Smooth muscle cell (in vitro differentiated cells): Measurements from ENCODE around the gene PMM2. TPM values are rescaled to one million over a fixed set of nuclear protein-coding genes. Genes with fewer than 3 reads are reported as not detected.

ENCODE experiments used
- DNase-seq: peaks from one replicate; lab custom pipeline; 2025; ENCODE audit not compliant: unreplicated experiment; lab: John Stamatoyannopoulos, UW
- H2AFZ ChIP-seq: fragments of 200-600 bp; sonication (generic); 2 replicates; pipeline ENCODE4 v1.6.0; 2016; ENCODE audit warnings: antibody characterized with exemption, low read depth, mild to moderate bottlenecking
- H3F3A ChIP-seq: fragments of 200-600 bp; sonication (generic); 2 replicates; pipeline ENCODE4 v1.6.0; 2017; ENCODE audit warnings: antibody characterized with exemption, low read depth
- H3K27ac ChIP-seq: fragments of 200-600 bp; sonication (generic); 2 replicates; pipeline ENCODE4 v1.5.1; 2016; ENCODE audit warnings: low read depth, mild to moderate bottlenecking
- H3K27me3 ChIP-seq: fragments of 200-600 bp; sonication (generic); 2 replicates; pipeline ENCODE4 v1.6.1; 2016; ENCODE audit warnings: low read depth, mild to moderate bottlenecking
- H3K36me3 ChIP-seq: fragments of 200-600 bp; sonication (generic); 2 replicates; pipeline ENCODE4 v1.5.1; 2016; ENCODE audit warnings: low read depth
- H3K4me1 ChIP-seq: fragments of 200-600 bp; sonication (generic); 2 replicates; pipeline ENCODE4 v1.5.1; 2016; ENCODE audit warnings: low read depth
- H3K4me2 ChIP-seq: fragments of 200-600 bp; sonication (generic); 2 replicates; pipeline ENCODE4 v1.6.0; 2016; ENCODE audit warnings: mild to moderate bottlenecking
- H3K4me3 ChIP-seq: fragments of 200-600 bp; sonication (generic); 2 replicates; pipeline ENCODE4 v1.5.1; 2016; ENCODE audit warnings: mild to moderate bottlenecking
- H3K79me2 ChIP-seq: fragments of 200-600 bp; sonication (generic); 2 replicates; pipeline ENCODE4 v1.6.0; 2016; ENCODE audit warnings: low read depth, mild to moderate bottlenecking
- H3K9ac ChIP-seq: fragments of 200-600 bp; sonication (generic); 2 replicates; pipeline ENCODE4 v1.6.0; 2016; ENCODE audit warnings: low read depth
- H3K9me3 ChIP-seq: fragments of 200-600 bp; sonication (generic); replicated peaks from 2 replicates; pipeline ENCODE4 v1.5.1; 2016; ENCODE audit warnings: low read depth
- H4K20me1 ChIP-seq: fragments of 200-600 bp; sonication (generic); 2 replicates; pipeline ENCODE4 v1.6.0; 2016; ENCODE audit warnings: low read depth
- WGBS: methylation state at CpG from one replicate; pipeline ENCODE4 v1.1.7; 2016; ENCODE audit warnings: low lambda C conversion rate; 5-methylcytosine and 5-hydroxymethylcytosine counted together
- polyA plus RNA-seq: library from polyadenylated mRNA; unstranded; fragments of >200 nt; fragmentation: Nextera tagmentation; extraction: Ambion mirVana; gene quantifications from 2 replicates; pipeline ENCODE4 v1.2.1, GENCODE V29; 2016
- total RNA-seq: library from RNA; depleted of rRNA; stranded (reverse); fragments of >200 nt; gene quantifications from 2 replicates; pipeline ENCODE4 v1.2.3, GENCODE V29; 2014
- TF ChIP-seq, protein P1 (sequence below): fragments of 200-600 bp; sonication (generic); IDR thresholded peaks from 2 replicates; pipeline ENCODE4 v1.5.1; 2017; ENCODE audit warnings: borderline replicate concordance, mild to moderate bottlenecking, antibody characterized with exemption; ENCODE audit not compliant: insufficient read depth, poor library complexity, severe bottlenecking

The PMM2 gene
- total and polyA plus RNA-seq, 2 experiments from 2014 or later: 31.4 to 33.5 TPM

DNA sequence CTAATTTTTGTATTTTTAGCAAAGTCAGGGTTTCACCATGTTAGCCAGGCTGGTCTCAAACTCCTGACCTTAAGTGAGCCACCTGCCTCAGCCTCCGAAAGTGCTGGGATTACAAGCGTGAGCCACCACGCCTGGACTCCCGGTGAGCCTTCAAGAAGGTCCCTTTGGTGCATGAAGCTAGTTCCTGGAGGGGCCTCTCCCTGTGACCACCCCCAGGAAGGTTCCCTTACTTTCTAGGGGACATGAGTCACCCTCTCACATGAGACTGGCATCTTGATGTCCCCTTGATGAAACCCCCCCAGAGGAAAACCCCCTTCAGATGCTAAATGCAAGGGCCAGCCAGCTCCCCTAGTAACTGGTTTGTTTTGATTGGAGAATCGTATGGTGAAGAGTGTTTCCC, 58.3 kb downstream of the PMM2 start:
- Histone ChIP-seq H3K27me3 (no peaks in the 10 kb centered on the region), H3K36me3 (peaks cover 4% of the 10 kb centered on the region), H3K79me2 (peaks cover 12% of the 10 kb centered on the region), H4K20me1 (peaks cover 95% of the 10 kb centered on the region), H3K9me3 (no peaks in the 10 kb centered on the region), H3K27ac (no peak overlapping the region), H3K4me3 (no peak overlapping the region), H3K4me1 (no peaks in the 10 kb centered on the region), H3K9ac (no peak overlapping the region), H3K4me2 (no peak overlapping the region), H3F3A (peaks cover 27% of the 10 kb centered on the region), H2AFZ (no peak overlapping the region)
- WGBS: 77% methylated on average over 5 of the region's 5 CpGs
- TF ChIP-seq, protein P1, sequence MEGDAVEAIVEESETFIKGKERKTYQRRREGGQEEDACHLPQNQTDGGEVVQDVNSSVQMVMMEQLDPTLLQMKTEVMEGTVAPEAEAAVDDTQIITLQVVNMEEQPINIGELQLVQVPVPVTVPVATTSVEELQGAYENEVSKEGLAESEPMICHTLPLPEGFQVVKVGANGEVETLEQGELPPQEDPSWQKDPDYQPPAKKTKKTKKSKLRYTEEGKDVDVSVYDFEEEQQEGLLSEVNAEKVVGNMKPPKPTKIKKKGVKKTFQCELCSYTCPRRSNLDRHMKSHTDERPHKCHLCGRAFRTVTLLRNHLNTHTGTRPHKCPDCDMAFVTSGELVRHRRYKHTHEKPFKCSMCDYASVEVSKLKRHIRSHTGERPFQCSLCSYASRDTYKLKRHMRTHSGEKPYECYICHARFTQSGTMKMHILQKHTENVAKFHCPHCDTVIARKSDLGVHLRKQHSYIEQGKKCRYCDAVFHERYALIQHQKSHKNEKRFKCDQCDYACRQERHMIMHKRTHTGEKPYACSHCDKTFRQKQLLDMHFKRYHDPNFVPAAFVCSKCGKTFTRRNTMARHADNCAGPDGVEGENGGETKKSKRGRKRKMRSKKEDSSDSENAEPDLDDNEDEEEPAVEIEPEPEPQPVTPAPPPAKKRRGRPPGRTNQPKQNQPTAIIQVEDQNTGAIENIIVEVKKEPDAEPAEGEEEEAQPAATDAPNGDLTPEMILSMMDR: no peak
- no peak for DNase-seq

DNA sequence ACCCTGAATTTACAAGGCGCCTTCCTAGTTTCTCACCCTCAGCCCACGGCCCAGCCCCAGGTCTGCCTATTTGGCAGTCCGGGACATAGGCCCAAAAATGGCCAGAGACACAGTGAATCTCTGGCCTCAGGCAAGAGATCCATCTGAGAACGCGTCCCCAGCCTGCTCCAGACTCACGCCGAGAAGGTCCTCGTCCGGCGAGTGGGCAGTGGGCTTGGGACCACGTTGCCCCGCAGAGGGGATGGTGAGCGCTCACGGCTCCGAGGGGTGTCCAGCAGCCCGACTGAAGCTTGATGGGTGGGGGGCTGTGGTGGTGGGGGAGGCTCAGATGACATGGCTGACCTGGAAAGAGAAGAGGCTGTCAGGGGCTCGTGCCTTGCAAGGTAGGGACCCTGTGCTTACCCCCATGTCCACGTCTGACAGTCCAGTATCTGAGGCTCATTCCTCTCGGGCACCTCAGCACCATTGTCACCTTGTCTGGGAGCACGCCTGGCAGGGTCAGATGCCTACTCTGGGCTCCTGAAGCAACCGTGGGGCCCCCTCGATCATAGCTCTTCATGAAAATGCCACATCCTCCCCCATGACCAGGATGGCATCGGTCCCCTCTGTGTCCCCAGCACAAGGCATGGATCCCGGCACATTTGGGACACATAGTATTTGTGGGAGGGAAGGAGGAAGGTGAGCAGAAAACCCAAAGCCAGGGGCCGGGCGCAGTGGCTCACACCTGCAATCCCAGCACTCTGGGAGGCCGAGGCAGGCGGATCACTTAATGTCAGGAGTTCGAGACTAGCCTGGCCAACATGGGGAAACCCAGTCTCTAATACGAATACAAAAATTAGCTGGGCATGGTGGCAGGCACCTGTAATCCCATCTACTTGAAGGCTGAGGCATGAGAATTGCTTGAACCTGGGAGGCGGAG, 61.6 kb downstream of the PMM2 start:
- Histone ChIP-seq H2AFZ (no peak overlapping the region), H3K9ac (no peak overlapping the region), H4K20me1 (peaks cover 96% of the 10 kb centered on the region), H3K4me3 (no peak overlapping the region), H3K4me2 (no peak overlapping the region), H3K27me3 (no peaks in the 10 kb centered on the region), H3F3A (peaks cover 25% of the 10 kb centered on the region), H3K36me3 (peaks cover 4% of the 10 kb centered on the region), H3K9me3 (no peaks in the 10 kb centered on the region), H3K4me1 (peaks cover 5% of the 10 kb centered on the region), H3K79me2 (peaks cover 39% of the 10 kb centered on the region), H3K27ac (no peak overlapping the region)
- WGBS: 96% methylated on average over 30 of the region's 31 CpGs
- DNase-seq: no peak
- TF ChIP-seq, protein P1: no peak

DNA sequence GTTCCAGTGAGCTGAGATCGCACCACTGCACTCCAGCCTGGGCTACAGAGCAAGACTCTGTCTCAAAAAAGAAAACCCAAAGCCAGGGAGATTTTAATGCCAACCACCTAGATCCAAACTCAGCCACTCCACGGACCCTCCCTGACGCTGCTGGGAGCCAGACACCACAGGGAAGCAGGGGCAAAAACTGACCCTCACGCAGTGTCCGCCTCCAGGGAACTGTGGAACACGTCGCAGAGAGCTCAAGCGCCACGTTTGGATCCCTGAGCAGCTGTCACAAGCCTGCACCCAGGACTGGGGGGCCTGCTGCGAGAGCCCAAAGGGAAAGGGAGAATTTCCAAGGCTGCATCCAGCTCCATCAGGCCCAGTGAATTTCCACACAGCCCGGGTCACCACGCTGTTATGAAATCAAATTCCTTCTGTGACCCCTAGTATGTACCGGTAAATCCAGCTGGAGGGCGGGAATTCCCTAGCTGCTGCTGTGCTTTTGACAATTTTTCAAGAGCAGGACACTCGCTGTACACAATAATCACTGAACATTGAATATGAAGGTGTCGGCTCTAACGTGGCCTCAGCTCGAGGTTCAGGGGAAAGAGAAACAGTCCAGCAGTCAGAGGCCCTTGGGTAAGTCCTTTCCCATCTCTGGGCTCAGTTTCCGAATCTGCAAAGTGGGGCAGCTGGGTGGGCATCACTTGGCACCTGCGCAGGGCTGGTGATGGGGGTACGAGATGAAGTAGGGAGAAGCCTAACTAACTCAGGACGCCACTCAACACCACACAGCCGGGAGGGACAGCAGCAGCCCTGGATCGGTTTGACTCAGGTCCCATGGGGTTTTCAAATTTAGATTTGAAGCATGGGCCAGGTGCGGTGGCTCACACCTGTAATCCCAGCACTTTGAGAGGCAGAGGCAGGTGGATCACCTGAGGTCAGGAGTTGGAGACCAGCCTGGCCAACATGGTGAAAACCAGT, 62.6 kb downstream of the PMM2 start:
- H4K20me1 ChIP-seq: peaks cover 96% of the 10 kb centered on the region
- H3F3A ChIP-seq: peaks cover 19% of the 10 kb centered on the region
- DNase-seq: no peak
- H2AFZ ChIP-seq: no peak overlapping the region
- WGBS: 74% methylated on average over 23 of the region's 25 CpGs
- no peaks in the 10 kb centered on the region for H3K27me3 ChIP-seq
- H3K9me3 ChIP-seq: no peaks in the 10 kb centered on the region
- H3K36me3 ChIP-seq: peaks cover 4% of the 10 kb centered on the region
- peaks cover 49% of the 10 kb centered on the region for H3K79me2 ChIP-seq
- no peak overlapping the region for H3K4me2 ChIP-seq
- TF ChIP-seq, protein P1: no peak
- no peak overlapping the region for H3K9ac ChIP-seq
- H3K4me1 ChIP-seq: peaks cover 8% of the 10 kb centered on the region
- no peak overlapping the region for H3K4me3 ChIP-seq
- no peak overlapping the region for H3K27ac ChIP-seq
